CD4-positive, CD25-positive, alpha-beta regulatory T cell (primary cell): Measurements from ENCODE around the gene EPHX1. TPM values are rescaled to one million over a fixed set of nuclear protein-coding genes. Genes with fewer than 3 reads are reported as not detected.
A peak's percentile ranks its signal among the peaks of the same experiment; 100 is the strongest.
"Not testable (repeated sequence)": the region's sequence is repeated elsewhere in the genome, so short reads cannot be mapped to it uniquely, and the experiment has no call there.

Source experiments
- ATAC-seq, 2 donors: fragments of 150-1000 bp; cut with Tn5 transposase; one replicate each; pipeline ENCODE4 v1.10.0; 2021; ENCODE audit warnings: low read depth in 2 of 2, moderate number of reproducible peaks in 2 of 2, moderate library complexity in 1 of 2
- DNase-seq, 3 donors: peaks; one replicate each; pipeline versions ENCODE4 v3.0.0 to v3.0.0-alpha.2; 2012 to 2022; ENCODE audit warnings: mixed read lengths in 1 of 3
- H3K27ac ChIP-seq: one replicate; pipeline ENCODE4 v1.7.0; 2013; ENCODE audit warnings: mild to moderate bottlenecking, low read length; ENCODE audit not compliant: insufficient read depth, poor library complexity, severe bottlenecking
- H3K27me3 ChIP-seq: one replicate; pipeline ENCODE4 v1.7.0; 2013; ENCODE audit warnings: low read length; ENCODE audit not compliant: control insufficient read depth, insufficient read depth
- H3K36me3 ChIP-seq: one replicate; pipeline ENCODE4 v1.7.0; 2013; ENCODE audit warnings: mild to moderate bottlenecking, low read length, moderate library complexity; ENCODE audit not compliant: control insufficient read depth, insufficient read depth
- H3K4me1 ChIP-seq: 2 replicates; pipeline ENCODE4 v1.7.0; 2013; ENCODE audit warnings: mild to moderate bottlenecking, low read length; ENCODE audit not compliant: insufficient read depth, control insufficient read depth, poor library complexity, severe bottlenecking
- H3K4me3 ChIP-seq: one replicate; pipeline ENCODE4 v1.7.0; 2013; ENCODE audit warnings: low read depth, mild to moderate bottlenecking, low read length, moderate library complexity
- H3K9me3 ChIP-seq, 2 experiments: 1 replicate in 1 of 2; 2 replicates in 1 of 2; pipeline ENCODE4 v1.7.0; 2013; ENCODE audit warnings: low read length in 2 of 2, mild to moderate bottlenecking in 1 of 2, moderate library complexity in 1 of 2; ENCODE audit not compliant: control insufficient read depth in 2 of 2
- H3K27ac Mint-ChIP-seq, 3 donors: one replicate each; pipeline ENCODE4 v1.8.0; 2020 to 2022; ENCODE audit warnings: mild to moderate bottlenecking in 3 of 3, mixed read lengths in 3 of 3, moderate library complexity in 2 of 3
- H3K27me3 Mint-ChIP-seq: one replicate; pipeline ENCODE4 v1.8.0; 2022; ENCODE audit warnings: mild to moderate bottlenecking, mixed read lengths
- H3K36me3 Mint-ChIP-seq: one replicate; pipeline ENCODE4 v1.8.0; 2020; ENCODE audit warnings: mixed read lengths
- H3K4me1 Mint-ChIP-seq, 4 donors: one replicate each; pipeline ENCODE4 v1.8.0; 2020 to 2022; ENCODE audit warnings: mixed read lengths in 4 of 4, mild to moderate bottlenecking in 1 of 4
- H3K4me3 Mint-ChIP-seq, 4 donors: one replicate each; pipeline ENCODE4 v1.8.0; 2020 to 2022; ENCODE audit warnings: mild to moderate bottlenecking in 4 of 4, mixed read lengths in 4 of 4, moderate library complexity in 3 of 4
- H3K9me3 Mint-ChIP-seq, 7 donors: one replicate each; pipeline ENCODE4 v1.8.0; 2020 to 2022; ENCODE audit warnings: mixed read lengths in 7 of 7, mild to moderate bottlenecking in 3 of 7, moderate library complexity in 2 of 7
- polyA plus RNA-seq, 4 donors: library from polyadenylated mRNA; unstranded; fragments of 300-500 nt; fragmentation: Illumina TruSeq; gene quantifications; one replicate each; pipeline ENCODE4 v1.2.3, GENCODE V29; 2021
- total RNA-seq: library from RNA; stranded (reverse); gene quantifications from one replicate; pipeline ENCODE4 v1.2.3, GENCODE V29; 2022

The EPHX1 gene
- total and polyA plus RNA-seq, 5 donors from 2014 or later: 0.11 to 0.62 (median 0.45) TPM; not detected in 1

- H3K36me3 Mint-ChIP-seq, H3K4me3 ChIP-seq, H3K9me3 Mint-ChIP-seq, DNase-seq, H3K4me1 ChIP-seq, H3K27ac ChIP-seq, H3K27me3 ChIP-seq, H3K36me3 ChIP-seq, H3K27ac Mint-ChIP-seq, ATAC-seq, H3K4me3 Mint-ChIP-seq, H3K9me3 ChIP-seq: not testable (repeated sequence)
- peaks cover 2 to 12% (median 6%) of the 10 kb centered on the region in 4 donors for H3K4me1 Mint-ChIP-seq
- peaks cover 24% of the 10 kb centered on the region for H3K27me3 Mint-ChIP-seq
These were observed 3.2 kb upstream of the EPHX1 start for GRCh38 chr1:225806736-225807135.

GRCh38 chr1:225808136-225808535 lies 1.8 kb upstream of the EPHX1 start:
- H3K27ac Mint-ChIP-seq: no peak overlapping the region
- H3K4me1 Mint-ChIP-seq: peaks cover 2 to 12% (median 5%) of the 10 kb centered on the region in 4 donors
- H3K27me3 Mint-ChIP-seq: peaks cover 24% of the 10 kb centered on the region
- peak overlapping the region; percentile 19 to 80 (median 62) for H3K4me3 Mint-ChIP-seq
- H3K9me3 Mint-ChIP-seq: no peaks in the 10 kb centered on the region
- no peak overlapping the region for H3K4me3 ChIP-seq
- no peaks in the 10 kb centered on the region for H3K36me3 ChIP-seq
- H3K4me1 ChIP-seq: peaks cover 8% of the 10 kb centered on the region
- H3K36me3 Mint-ChIP-seq: no peaks in the 10 kb centered on the region
- H3K27ac ChIP-seq: no peak overlapping the region
- no peak for DNase-seq
- H3K9me3 ChIP-seq: no peaks in the 10 kb centered on the region
- no peak for ATAC-seq
- H3K27me3 ChIP-seq: no peaks in the 10 kb centered on the region

- Mint-ChIP-seq H3K27ac (peak overlapping the region in 2 of 3 donors; percentile 63 to 86), H3K27me3 (peaks cover 24% of the 10 kb centered on the region), H3K4me1 (peaks cover 2 to 12% (median 5%) of the 10 kb centered on the region in 4 donors), H3K4me3 (peak overlapping the region; percentile 75 to 89 (median 84))
- H3K36me3 ChIP-seq, H3K4me1 ChIP-seq, H3K27ac ChIP-seq, ATAC-seq, H3K36me3 Mint-ChIP-seq, H3K9me3 ChIP-seq, H3K27me3 ChIP-seq, DNase-seq, H3K4me3 ChIP-seq, H3K9me3 Mint-ChIP-seq: not testable (repeated sequence)
These were observed 935 bp downstream of the EPHX1 start for GRCh38 chr1:225810579-225811538.

- ATAC-seq: no peak
- H3K36me3 Mint-ChIP-seq: no peaks in the 10 kb centered on the region
- Histone ChIP-seq H3K4me3 (no peak overlapping the region), H3K9me3 (no peaks in the 10 kb centered on the region), H3K27ac (no peak overlapping the region), H3K36me3 (no peaks in the 10 kb centered on the region), H3K27me3 (no peaks in the 10 kb centered on the region), H3K4me1 (peaks cover 8% of the 10 kb centered on the region)
- no peak for DNase-seq
- peak overlapping the region in 1 of 4 donors; percentile 43 for H3K4me3 Mint-ChIP-seq
- peaks cover 24% of the 10 kb centered on the region for H3K27me3 Mint-ChIP-seq
- peaks cover 2 to 12% (median 5%) of the 10 kb centered on the region in 4 donors for H3K4me1 Mint-ChIP-seq
- H3K27ac Mint-ChIP-seq: no peak overlapping the region
- no peaks in the 10 kb centered on the region for H3K9me3 Mint-ChIP-seq
These were observed 1.9 kb downstream of the EPHX1 start for GRCh38 chr1:225811622-225812487.

GRCh38 chr1:225812488-225813213 lies 2.7 kb downstream of the EPHX1 start:
- no peak overlapping the region for H3K27ac ChIP-seq
- H3K4me3 ChIP-seq: no peak overlapping the region
- H3K27me3 ChIP-seq: no peaks in the 10 kb centered on the region
- Mint-ChIP-seq H3K4me3 (peak overlapping the region in 1 of 4 donors; percentile 18), H3K9me3 (no peaks in the 10 kb centered on the region), H3K36me3 (no peaks in the 10 kb centered on the region), H3K4me1 (peaks cover 2 to 12% (median 5%) of the 10 kb centered on the region in 4 donors), H3K27me3 (peaks cover 25% of the 10 kb centered on the region), H3K27ac (no peak overlapping the region)
- peaks cover 8% of the 10 kb centered on the region for H3K4me1 ChIP-seq
- H3K36me3 ChIP-seq: no peaks in the 10 kb centered on the region
- ATAC-seq: no peak
- H3K9me3 ChIP-seq: no peaks in the 10 kb centered on the region
- no peak for DNase-seq

GRCh38 chr1:225813214-225813964 lies 3.5 kb downstream of the EPHX1 start:
- Mint-ChIP-seq H3K4me1 (peaks cover 2 to 12% (median 5%) of the 10 kb centered on the region in 4 donors), H3K36me3 (no peaks in the 10 kb centered on the region), H3K27me3 (peaks cover 28% of the 10 kb centered on the region), H3K9me3 (no peaks in the 10 kb centered on the region), H3K4me3 (peak overlapping the region in 1 of 4 donors; percentile 18), H3K27ac (no peak overlapping the region)
- no peaks in the 10 kb centered on the region for H3K36me3 ChIP-seq
- H3K27ac ChIP-seq: no peak overlapping the region
- no peak for DNase-seq
- peaks cover 8% of the 10 kb centered on the region for H3K4me1 ChIP-seq
- no peak for ATAC-seq
- H3K27me3 ChIP-seq: no peaks in the 10 kb centered on the region
- H3K4me3 ChIP-seq: no peak overlapping the region
- no peaks in the 10 kb centered on the region for H3K9me3 ChIP-seq

- Histone ChIP-seq H3K36me3 (no peaks in the 10 kb centered on the region), H3K4me3 (no peak overlapping the region), H3K9me3 (no peaks in the 10 kb centered on the region), H3K27ac (no peak overlapping the region), H3K4me1 (peaks cover 8% of the 10 kb centered on the region), H3K27me3 (no peaks in the 10 kb centered on the region)
- Mint-ChIP-seq H3K4me1 (peaks cover 0 to 12% (median 2%) of the 10 kb centered on the region in 4 donors), H3K4me3 (no peak overlapping the region), H3K27ac (no peak overlapping the region), H3K9me3 (no peaks in the 10 kb centered on the region), H3K27me3 (peaks cover 21% of the 10 kb centered on the region), H3K36me3 (no peaks in the 10 kb centered on the region)
- ATAC-seq (no peak), DNase-seq (no peak)
These were observed 4.5 kb downstream of the EPHX1 start for GRCh38 chr1:225814381-225814780.
